AG10803 (cell line): ENCODE data around the gene ARHGAP5.
A peak's percentile ranks its signal among the peaks of the same experiment; 100 is the strongest.
"Not testable (repeated sequence)": the region's sequence is repeated elsewhere in the genome, so short reads cannot be mapped to it uniquely, and the experiment has no call there.

Experiments
- DNase-seq: peaks from one replicate; pipeline ENCODE4 v3.0.0; 2010; ENCODE audit warnings: low read depth
- H3K4me3 ChIP-seq: 2 replicates; pipeline ENCODE4 v1.5.1; 2011; ENCODE audit warnings: mild to moderate bottlenecking, low read length, control low read depth
- TF ChIP-seq, protein P1 (sequence below): conservative IDR thresholded peaks from 2 replicates; pipeline ENCODE4 v1.5.1; 2011; ENCODE audit warnings: mild to moderate bottlenecking, low read length, control low read depth, inconsistent platforms

Gene ARHGAP5

DNA sequence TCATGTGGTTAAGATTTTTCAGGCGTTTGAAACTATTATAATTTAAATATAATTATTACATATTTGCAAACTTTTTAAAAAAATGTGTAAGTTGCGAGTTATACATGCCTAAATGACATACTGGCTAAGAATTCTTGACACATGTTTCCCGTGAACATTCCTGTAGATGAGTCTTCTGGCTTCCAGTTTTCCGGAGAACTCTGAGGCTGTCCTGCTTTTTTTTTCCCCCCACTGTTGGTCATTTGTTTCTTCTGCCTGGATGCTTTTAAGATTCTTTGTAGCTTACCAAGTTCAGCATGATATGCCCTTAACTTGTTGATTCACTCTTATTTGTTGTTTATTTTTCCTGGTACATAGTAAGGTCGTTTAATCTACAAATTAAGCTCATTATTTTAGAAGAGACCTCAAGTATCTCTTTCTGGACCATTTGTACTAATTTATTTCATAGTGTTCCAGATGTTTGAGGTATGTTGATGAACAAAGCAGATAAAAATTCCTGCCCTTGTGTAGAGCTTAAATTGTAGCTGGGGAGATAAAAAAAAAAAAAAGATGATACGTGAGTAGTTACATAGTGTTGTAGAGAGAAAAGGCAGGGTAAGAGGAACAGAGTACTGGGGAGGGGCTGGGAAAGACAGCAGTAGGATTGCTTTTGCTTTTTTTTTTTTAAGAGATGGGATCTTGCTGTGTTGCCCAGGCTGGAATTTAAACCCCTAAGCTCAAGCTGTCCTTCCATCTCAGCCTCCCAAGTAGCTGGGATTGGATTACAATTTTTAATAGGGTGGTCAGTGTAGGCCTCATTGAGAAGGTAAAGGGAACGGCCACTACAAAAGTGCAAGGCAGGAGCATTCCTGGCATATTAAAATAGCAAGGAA lies 32.8 kb downstream of the ARHGAP5 start:
- H3K4me3 ChIP-seq = no peak overlapping the region
- TF ChIP-seq, protein P1, sequence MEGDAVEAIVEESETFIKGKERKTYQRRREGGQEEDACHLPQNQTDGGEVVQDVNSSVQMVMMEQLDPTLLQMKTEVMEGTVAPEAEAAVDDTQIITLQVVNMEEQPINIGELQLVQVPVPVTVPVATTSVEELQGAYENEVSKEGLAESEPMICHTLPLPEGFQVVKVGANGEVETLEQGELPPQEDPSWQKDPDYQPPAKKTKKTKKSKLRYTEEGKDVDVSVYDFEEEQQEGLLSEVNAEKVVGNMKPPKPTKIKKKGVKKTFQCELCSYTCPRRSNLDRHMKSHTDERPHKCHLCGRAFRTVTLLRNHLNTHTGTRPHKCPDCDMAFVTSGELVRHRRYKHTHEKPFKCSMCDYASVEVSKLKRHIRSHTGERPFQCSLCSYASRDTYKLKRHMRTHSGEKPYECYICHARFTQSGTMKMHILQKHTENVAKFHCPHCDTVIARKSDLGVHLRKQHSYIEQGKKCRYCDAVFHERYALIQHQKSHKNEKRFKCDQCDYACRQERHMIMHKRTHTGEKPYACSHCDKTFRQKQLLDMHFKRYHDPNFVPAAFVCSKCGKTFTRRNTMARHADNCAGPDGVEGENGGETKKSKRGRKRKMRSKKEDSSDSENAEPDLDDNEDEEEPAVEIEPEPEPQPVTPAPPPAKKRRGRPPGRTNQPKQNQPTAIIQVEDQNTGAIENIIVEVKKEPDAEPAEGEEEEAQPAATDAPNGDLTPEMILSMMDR = no peak
- peak; percentile 87 for DNase-seq

DNA sequence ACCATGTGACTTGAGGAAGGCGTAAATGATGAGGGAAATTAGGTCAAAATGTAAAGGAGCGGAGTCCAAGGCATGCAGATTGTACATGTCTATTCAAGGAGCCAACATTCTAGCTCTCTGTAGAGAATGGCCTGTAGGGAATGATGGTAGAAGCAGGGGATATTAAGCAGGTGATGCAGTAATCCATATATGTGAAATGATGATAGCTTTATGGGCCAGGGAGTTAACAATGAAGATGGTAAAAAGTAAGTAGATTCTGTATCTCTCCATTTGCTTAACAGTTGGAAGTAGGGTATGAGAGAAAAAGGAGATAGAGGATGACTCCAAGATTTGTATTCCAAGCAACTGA lies 33.4 kb downstream of the ARHGAP5 start:
- TF ChIP-seq, protein P1 = no peak
- DNase-seq = no peak
- no peak overlapping the region for H3K4me3 ChIP-seq

DNA sequence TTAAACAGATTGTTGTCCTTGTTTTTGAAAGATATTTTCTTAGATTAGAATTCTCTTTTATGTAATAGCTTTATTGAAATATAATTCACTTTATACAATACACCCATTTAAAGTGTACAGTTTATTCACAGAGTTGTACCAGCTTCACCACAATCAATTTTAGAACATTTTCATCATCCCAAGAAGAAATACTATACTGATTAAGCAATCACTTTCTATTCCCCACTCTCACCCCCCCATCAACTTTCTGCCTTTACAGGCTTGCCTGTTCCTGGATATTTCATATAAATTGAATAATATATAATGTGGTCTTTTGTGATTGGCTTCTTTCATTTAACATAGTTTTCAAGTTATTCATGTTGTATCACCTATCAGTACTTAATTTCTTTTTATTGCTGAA lies 44.4 kb downstream of the ARHGAP5 start:
- TF ChIP-seq, protein P1 = no peak
- DNase-seq = no peak
- H3K4me3 ChIP-seq = no peak overlapping the region

DNA sequence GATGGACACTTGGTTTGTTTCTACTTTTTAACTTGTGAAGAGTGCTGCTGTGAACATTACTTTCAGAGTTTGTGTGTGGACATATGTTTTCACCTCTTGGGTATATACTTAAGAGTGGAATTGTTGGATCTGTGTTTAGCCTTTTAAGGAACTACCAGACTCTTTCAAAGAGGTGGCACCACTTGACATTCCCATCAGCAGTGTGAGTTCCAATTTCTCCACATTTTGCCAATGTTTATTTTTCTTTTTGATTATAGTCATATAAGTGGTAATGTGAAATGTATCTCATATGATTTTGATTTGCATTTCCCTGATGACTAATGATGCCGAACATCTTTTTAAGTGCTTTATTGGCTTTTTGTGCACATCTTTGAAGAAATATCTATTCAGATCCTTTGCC lies 44.8 kb downstream of the ARHGAP5 start:
- TF ChIP-seq, protein P1 = no peak
- H3K4me3 ChIP-seq = no peak overlapping the region
- DNase-seq = peak; percentile 41

DNA sequence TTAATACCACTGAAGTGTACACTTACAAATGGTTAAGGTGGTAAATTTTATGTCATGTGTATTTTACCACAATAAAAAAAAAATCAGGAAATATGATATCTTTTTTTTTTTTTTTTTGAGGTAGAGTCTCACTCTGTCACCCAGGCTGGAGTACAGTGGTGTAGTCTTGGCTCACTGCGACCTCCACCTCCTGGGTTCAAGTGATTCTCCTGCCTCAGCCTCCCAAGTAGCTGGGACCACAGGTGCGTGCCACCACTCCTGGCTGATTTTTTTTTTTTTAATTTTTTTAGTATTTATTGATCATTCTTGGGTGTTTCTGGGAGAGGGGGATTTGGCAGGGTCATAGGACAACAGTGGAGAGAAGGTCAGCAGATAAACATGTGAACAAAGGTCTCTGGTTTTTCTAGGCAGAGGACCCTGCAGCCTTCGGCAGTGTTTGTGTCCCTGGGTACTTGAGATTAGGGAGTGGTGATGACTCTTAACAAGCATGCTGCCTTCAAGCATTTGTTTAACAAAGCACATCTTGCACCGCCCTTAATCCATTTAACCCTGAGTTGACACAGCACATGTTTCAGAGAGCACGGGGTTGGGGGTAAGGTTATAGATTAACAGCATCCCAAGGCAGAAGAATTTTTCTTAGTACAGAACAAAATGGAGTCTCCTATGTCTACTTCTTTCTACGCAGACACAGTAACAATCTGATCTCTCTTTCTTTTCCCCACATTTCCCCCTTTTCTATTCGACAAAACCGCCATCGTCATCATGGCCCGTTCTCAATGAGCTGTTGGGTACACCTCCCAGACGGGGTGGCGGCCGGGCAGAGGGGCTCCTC lies 50.0 kb downstream of the ARHGAP5 start:
- not testable (repeated sequence) for DNase-seq, H3K4me3 ChIP-seq

DNA sequence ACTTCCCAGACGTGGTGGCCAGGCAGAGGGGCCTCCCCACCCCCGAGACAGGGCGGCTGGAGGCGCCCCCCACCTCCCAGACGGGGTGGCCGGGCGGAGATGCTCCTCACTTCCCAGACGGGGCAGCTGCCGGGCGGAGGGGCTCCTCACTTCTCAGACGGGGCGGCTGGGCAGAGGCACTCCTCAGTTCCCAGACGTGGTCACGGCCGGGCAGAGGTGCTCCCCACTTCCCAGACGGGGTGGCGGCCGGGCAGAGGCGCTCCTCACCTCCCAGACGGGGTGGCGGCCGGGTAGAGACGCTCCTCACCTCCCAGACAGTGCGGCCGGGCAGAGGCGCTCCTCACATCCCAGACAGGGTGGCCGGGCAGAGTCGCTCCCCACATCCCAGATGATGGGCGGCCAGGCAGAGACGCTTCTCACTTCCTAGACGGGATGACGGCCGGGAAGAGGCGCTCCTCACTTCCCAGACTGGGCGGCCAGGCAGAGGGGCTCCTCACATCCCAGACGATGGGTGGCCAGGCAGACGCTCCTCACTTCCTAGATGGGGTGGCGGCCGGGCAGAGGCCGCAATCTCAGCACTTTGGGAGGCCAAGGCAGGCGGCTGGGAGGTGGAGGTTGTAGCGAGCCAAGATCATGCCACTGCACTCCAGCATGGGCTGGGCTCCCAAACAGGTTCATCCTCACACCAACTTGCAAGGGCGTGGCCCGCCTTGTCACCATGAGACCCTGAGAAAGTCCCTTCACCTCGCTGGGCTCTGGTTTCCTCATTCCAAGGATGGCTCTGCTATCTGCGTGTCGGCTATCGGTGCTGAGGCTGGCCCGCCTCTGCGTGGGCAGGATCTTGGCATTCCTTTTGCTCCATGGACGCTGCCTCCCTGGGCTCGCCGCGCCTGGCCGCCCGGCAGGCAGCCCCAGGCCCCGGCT lies 50.9 kb downstream of the ARHGAP5 start:
- not testable (repeated sequence) for H3K4me3 ChIP-seq, DNase-seq

DNA sequence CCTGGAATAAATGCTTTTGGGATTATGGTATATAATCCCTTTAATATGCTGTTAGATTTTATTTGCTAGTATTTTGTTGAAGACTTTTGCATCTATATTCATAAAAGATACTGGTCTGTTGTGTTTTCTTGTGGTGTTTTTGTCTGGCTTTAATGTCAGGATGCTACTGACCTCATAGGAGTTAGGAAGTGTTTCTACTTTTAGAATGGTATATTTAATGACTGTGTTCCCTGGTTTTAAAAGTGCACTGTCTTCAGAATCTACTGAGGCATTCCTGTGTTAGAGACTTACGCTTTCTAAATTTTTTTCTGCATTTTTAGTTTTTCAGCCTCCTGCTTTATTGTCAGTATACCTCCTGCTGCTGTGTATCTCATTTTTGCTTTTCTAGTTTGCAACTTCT lies 51.6 kb downstream of the ARHGAP5 start:
- TF ChIP-seq, protein P1 = no peak
- no peak for DNase-seq
- H3K4me3 ChIP-seq = no peak overlapping the region
